ENCODE measurements around the gene FKBP5. TPM values are rescaled to one million over a fixed set of nuclear protein-coding genes. Genes with fewer than 3 reads are reported as not detected.
A peak's percentile ranks its signal among the peaks of the same experiment; 100 is the strongest.
"Not testable (repeated sequence)": the region's sequence is repeated elsewhere in the genome, so short reads cannot be mapped to it uniquely, and the experiment has no call there.

Gene FKBP5
- total RNA-seq, 1 donor from 2014 or later: 9.7 TPM

DNA sequence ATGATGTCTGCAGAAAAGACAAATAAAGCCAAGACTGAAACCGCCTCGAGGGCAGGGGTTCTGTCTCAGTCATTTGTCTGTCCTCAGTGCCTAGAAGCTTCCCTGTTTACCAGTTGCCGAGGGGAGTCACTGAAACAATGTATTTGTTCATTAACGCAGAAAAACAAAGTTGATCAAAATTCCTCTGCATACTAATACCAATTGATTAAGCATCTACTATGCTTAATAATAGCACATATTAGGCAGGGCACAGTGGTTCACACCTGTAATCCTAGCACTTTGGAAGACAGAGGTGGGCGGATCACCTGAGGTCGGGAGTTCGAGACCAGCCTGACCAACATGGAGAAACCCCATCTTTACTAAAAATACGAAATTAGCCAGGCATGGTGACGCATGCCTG, 1.8 kb upstream of the FKBP5 start:
- TF ChIP-seq, protein P1, sequence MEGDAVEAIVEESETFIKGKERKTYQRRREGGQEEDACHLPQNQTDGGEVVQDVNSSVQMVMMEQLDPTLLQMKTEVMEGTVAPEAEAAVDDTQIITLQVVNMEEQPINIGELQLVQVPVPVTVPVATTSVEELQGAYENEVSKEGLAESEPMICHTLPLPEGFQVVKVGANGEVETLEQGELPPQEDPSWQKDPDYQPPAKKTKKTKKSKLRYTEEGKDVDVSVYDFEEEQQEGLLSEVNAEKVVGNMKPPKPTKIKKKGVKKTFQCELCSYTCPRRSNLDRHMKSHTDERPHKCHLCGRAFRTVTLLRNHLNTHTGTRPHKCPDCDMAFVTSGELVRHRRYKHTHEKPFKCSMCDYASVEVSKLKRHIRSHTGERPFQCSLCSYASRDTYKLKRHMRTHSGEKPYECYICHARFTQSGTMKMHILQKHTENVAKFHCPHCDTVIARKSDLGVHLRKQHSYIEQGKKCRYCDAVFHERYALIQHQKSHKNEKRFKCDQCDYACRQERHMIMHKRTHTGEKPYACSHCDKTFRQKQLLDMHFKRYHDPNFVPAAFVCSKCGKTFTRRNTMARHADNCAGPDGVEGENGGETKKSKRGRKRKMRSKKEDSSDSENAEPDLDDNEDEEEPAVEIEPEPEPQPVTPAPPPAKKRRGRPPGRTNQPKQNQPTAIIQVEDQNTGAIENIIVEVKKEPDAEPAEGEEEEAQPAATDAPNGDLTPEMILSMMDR (IDR thresholded peaks at IDR 0.05; ENCODE audit: insufficient read depth, low read length, poor library complexity, severe bottlenecking): no peak
- DNase-seq (ENCODE audit: low read depth): no peak
- no peaks in the 10 kb centered on the region for H3K27me3 ChIP-seq (ENCODE audit: control insufficient read depth, insufficient read depth, low read length)

DNA sequence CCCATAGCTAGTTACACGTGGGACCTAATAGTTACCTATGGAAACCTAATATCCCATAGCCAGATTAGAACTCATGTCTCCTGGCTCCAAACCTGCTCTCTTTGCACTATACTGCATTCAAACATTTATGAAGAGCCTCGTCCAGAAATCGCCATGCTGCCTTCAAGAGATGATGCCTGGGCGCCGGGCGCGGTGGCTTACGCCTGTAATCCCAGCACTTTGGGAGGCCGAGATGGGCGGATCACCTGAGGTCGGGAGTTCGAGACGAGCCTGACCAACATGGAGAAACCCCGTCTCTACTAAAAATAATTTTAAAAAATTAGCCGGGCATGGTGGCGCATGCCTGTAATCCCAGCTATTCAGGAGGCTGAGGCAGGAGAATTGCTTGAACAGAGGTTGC, 1.3 kb upstream of the FKBP5 start:
- H3K27me3 ChIP-seq (ENCODE audit: control insufficient read depth, insufficient read depth, low read length); DNase-seq (ENCODE audit: low read depth): not testable (repeated sequence)

More for the DNA sequence above, 1.8 kb upstream of the FKBP5 start:
- Histone ChIP-seq H3K36me3 (ENCODE audit: control insufficient read depth, insufficient read depth, low read length) (no peaks in the 10 kb centered on the region), H3K4me3 (ENCODE audit: low read depth, low read length) (no peak overlapping the region)

DNA sequence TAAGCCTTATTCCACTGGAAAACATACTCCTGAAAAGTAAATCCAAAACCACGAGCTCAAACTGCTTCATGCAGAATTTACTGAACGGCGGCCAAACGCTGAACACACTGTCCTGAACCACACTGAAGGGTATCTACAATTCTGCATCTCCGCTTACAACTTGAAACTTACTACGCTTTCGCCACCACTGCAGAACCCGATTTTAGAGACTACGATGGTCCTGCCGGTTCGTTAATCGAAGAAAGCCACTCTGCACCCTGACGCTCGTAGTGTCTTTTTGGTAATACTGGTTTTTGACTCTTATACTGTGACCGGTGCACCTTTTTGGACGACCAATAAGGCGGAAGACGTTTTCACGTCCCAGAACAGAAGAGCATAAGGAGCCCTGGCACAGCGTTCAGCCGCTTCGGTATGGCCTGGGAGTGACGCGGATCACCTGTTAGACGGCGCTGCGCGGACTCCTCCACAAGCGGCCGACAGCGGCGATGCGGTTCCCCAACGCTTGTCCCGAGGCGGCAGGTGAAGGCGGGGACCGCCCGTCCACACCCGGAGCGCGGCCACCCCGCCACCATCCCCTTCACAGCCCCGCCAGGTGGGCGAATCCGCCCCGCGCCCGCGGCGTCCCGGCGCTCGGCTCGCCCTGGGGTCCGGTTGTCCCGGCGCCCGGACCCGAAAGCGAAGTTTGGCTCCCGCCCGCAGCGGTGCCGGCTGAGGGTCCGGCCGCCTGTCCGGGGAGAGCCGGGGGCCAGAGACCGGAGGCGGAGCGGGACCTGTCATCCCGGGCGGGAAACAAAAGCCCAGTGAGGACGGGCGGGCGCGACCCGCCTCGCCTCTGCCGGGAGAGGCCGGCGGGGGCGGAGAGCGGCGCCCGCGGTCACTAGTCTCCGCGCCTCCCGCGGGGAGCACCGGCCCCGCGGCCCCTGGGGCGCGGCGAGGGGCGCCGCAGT, 784 bp downstream of the FKBP5 start:
- TF ChIP-seq, protein P1 (IDR thresholded peaks at IDR 0.05; ENCODE audit: insufficient read depth, low read length, poor library complexity, severe bottlenecking): no peak
- no peak for DNase-seq (ENCODE audit: low read depth)
- Histone ChIP-seq H3K27me3 (ENCODE audit: control insufficient read depth, insufficient read depth, low read length) (no peaks in the 10 kb centered on the region), H3K36me3 (ENCODE audit: control insufficient read depth, insufficient read depth, low read length) (no peaks in the 10 kb centered on the region), H3K4me3 (ENCODE audit: low read depth, low read length) (peak overlapping the region; percentile 86)

More for the DNA sequence above, 1.3 kb upstream of the FKBP5 start:
- not testable (repeated sequence) for H3K4me3 ChIP-seq (ENCODE audit: low read depth, low read length); H3K36me3 ChIP-seq (ENCODE audit: control insufficient read depth, insufficient read depth, low read length)

DNA sequence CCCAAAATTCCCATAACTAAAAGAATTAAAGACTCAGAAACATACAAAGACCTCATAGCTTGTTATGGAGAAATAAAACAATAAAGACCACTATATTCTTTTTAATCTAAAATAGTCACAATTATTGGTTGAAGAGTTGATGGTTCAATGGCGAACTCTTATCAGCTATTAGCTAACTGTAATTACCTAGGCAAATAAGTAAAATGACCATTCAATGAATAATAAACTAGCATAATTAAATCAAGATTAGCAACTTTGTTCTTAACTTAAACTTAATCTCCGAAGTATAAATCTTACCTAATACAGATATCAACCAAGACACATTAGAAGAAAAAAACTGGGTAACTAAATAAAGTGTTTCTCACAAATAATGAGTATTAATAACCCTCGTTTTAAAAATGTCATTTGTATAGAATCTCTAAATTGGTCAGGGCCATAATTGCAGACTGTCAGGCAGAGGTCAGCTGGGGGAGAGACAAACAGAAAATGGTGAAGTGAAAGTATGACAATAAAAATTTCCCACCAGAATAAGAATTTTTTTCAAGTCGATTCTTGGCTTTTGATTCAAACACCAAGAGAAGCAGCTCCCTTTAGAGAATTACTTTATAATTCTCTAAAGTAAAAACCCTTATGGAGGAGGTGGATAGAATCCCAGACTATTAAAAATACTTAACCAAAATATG, 1.7 kb downstream of the FKBP5 start:
- TF ChIP-seq, protein P1 (IDR thresholded peaks at IDR 0.05; ENCODE audit: insufficient read depth, low read length, poor library complexity, severe bottlenecking): no peak
- no peak for DNase-seq (ENCODE audit: low read depth)
- Histone ChIP-seq H3K4me3 (ENCODE audit: low read depth, low read length) (peak overlapping the region; percentile 86), H3K36me3 (ENCODE audit: control insufficient read depth, insufficient read depth, low read length) (no peaks in the 10 kb centered on the region), H3K27me3 (ENCODE audit: control insufficient read depth, insufficient read depth, low read length) (no peaks in the 10 kb centered on the region)

DNA sequence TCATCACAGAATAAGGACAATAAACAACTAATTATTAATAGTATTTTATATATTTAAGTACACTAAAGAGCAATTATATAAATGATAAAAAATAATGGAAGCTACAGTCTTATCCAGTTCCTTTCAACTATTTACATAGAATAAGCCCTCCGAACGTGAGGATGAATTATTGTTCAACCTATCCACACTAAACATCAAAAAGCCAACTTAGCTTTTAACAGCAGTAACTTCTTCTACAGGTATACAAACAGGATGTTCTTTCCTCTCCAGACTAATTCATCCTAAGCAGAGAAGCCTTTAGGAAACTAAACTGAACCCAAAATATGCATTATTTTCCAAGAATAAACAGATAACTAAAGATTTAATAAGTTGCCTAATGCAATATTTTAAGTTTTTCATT, 2.3 kb downstream of the FKBP5 start:
- DNase-seq (ENCODE audit: low read depth): no peak
- TF ChIP-seq, protein P1 (IDR thresholded peaks at IDR 0.05; ENCODE audit: insufficient read depth, low read length, poor library complexity, severe bottlenecking): no peak
- H3K27me3 ChIP-seq (ENCODE audit: control insufficient read depth, insufficient read depth, low read length): no peaks in the 10 kb centered on the region
- H3K4me3 ChIP-seq (ENCODE audit: low read depth, low read length): peak overlapping the region; percentile 86
- H3K36me3 ChIP-seq (ENCODE audit: control insufficient read depth, insufficient read depth, low read length): no peaks in the 10 kb centered on the region

DNA sequence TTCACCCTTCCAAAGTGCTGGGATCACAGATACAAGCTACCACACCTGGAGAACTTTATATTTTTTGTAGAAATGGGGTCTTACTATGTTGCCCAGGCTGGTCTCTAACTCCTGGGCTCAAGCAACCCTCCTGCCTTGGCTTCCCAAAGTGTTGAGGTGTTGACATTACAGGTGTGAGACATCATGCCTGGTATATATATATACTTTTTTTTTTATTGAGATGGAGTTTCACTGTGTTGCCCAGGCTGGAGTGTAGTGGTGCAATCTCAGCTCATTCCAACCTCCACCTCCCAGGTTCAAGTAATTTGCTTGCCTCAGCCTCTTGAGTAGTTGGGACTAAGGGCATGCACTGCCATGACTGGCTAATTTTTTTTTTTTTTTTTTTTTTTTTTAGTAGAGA, 5.4 kb downstream of the FKBP5 start:
- Histone ChIP-seq H3K4me3 (ENCODE audit: low read depth, low read length) (no peak overlapping the region), H3K27me3 (ENCODE audit: control insufficient read depth, insufficient read depth, low read length) (no peaks in the 10 kb centered on the region), H3K36me3 (ENCODE audit: control insufficient read depth, insufficient read depth, low read length) (no peaks in the 10 kb centered on the region)
- TF ChIP-seq, protein P1 (IDR thresholded peaks at IDR 0.05; ENCODE audit: insufficient read depth, low read length, poor library complexity, severe bottlenecking): no peak
- no peak for DNase-seq (ENCODE audit: low read depth)

Data from kidney epithelial cell (primary cell).